Left lobe of liver (tissue), 2 donors: ENCODE measurements around the gene SEC22A. TPM values are rescaled to one million over a fixed set of nuclear protein-coding genes. Genes with fewer than 3 reads are reported as not detected.

Experiments used
- ATAC-seq: fragments of 200-7000 bp; cut with Tn5 transposase; one replicate; pipeline ENCODE4 v1.9.1; 2020; ENCODE audit warnings: mild to moderate bottlenecking, moderate library complexity
- DNase-seq: peaks from one replicate; pipeline ENCODE4 v3.0.0-alpha.2; 2020; ENCODE audit warnings: low spot score
- total RNA-seq: library from RNA; stranded (reverse); gene quantifications from one replicate; pipeline ENCODE4 v1.2.1, GENCODE V29; 2021
- donor health status: DM: no; HTN: no; CAD: no; lungs with moderate emphysema.
- donor health status: DM: no; HTN: yes; CAD: no.

Gene SEC22A
- total RNA-seq, 1 donor from 2014 or later: 7.7 TPM

GRCh38 chr3:123262226-123262625 is 60.5 kb downstream of the SEC22A start:
- no peak for ATAC-seq

GRCh38 chr3:123262868-123263267 is 61.1 kb downstream of the SEC22A start:
- DNase-seq: no peak
- ATAC-seq: no peak

More at GRCh38 chr3:123262226-123262625, 60.5 kb downstream of the SEC22A start:
- DNase-seq: no peak

- ATAC-seq: no peak
Observed at GRCh38 chr3:123263941-123264340, 62.2 kb downstream of the SEC22A start.

GRCh38 chr3:123267821-123268220 is 66.1 kb downstream of the SEC22A start:
- no peak for DNase-seq
- no peak for ATAC-seq

More at GRCh38 chr3:123263941-123264340, 62.2 kb downstream of the SEC22A start:
- DNase-seq: no peak

GRCh38 chr3:123270818-123271217 is 69.1 kb downstream of the SEC22A start:
- DNase-seq: no peak

GRCh38 chr3:123271466-123272159 is 69.9 kb downstream of the SEC22A start:
- DNase-seq: no peak
- peak; percentile 38 for ATAC-seq

More at GRCh38 chr3:123270818-123271217, 69.1 kb downstream of the SEC22A start:
- no peak for ATAC-seq

GRCh38 chr3:123272547-123272946 is 70.8 kb downstream of the SEC22A start:
- no peak for ATAC-seq
- DNase-seq: no peak

GRCh38 chr3:123275691-123276090 is 73.9 kb downstream of the SEC22A start:
- ATAC-seq (no peak), DNase-seq (no peak)

- DNase-seq (no peak), ATAC-seq (no peak)
Observed at GRCh38 chr3:123276346-123277006, 74.7 kb downstream of the SEC22A start.

- ATAC-seq: no peak
Observed at GRCh38 chr3:123277106-123277505, 75.4 kb downstream of the SEC22A start.

GRCh38 chr3:123278446-123278845 is 76.7 kb downstream of the SEC22A start:
- ATAC-seq (no peak), DNase-seq (no peak)

More at GRCh38 chr3:123277106-123277505, 75.4 kb downstream of the SEC22A start:
- no peak for DNase-seq

GRCh38 chr3:123279121-123279520 is 77.4 kb downstream of the SEC22A start:
- DNase-seq (no peak), ATAC-seq (no peak)

GRCh38 chr3:123281406-123281805 is 79.7 kb downstream of the SEC22A start:
- no peak for ATAC-seq
- DNase-seq: no peak

GRCh38 chr3:123281929-123282328 is 80.2 kb downstream of the SEC22A start:
- ATAC-seq (no peak), DNase-seq (no peak)

- DNase-seq (no peak), ATAC-seq (no peak)
Observed at GRCh38 chr3:123282461-123282860, 80.7 kb downstream of the SEC22A start.

- DNase-seq (no peak), ATAC-seq (no peak)
Observed at GRCh38 chr3:123283074-123283473, 81.3 kb downstream of the SEC22A start.

GRCh38 chr3:123283657-123284398 is 82.1 kb downstream of the SEC22A start:
- DNase-seq: no peak

GRCh38 chr3:123284399-123285010 is 82.8 kb downstream of the SEC22A start:
- DNase-seq: no peak
- ATAC-seq: no peak

More at GRCh38 chr3:123283657-123284398, 82.1 kb downstream of the SEC22A start:
- ATAC-seq: no peak

GRCh38 chr3:123285066-123285465 is 83.3 kb downstream of the SEC22A start:
- no peak for DNase-seq
- no peak for ATAC-seq

- DNase-seq: no peak
- no peak for ATAC-seq
Observed at GRCh38 chr3:123285479-123285878, 83.7 kb downstream of the SEC22A start.

- ATAC-seq: no peak
- no peak for DNase-seq
Observed at GRCh38 chr3:123285931-123286307, 84.2 kb downstream of the SEC22A start.
